ENCODE data around the gene UNC119.
A peak's percentile ranks its signal among the peaks of the same experiment; 100 is the strongest.
"Not testable (repeated sequence)": the region's sequence is repeated elsewhere in the genome, so short reads cannot be mapped to it uniquely, and the experiment has no call there.

UNC119 gene

GRCh38 chr17:28576758-28577465 is 24.5 kb upstream of the UNC119 start, which contains the start of gene ALDOC:
ALDOC (minus strand) TSS chr17:28576895; CDS start chr17:28575532, 1,363 bp downstream.
- no peaks in the 10 kb centered on the region for H4K20me1 ChIP-seq (ENCODE audit: control insufficient read depth, insufficient read depth, low read depth, low read length)
- peak within 1 kb of the TSS; percentile 72 for H3K4me3 ChIP-seq (ENCODE audit: low read length)
- peaks cover 24% of the 10 kb centered on the region for H3F3A ChIP-seq (ENCODE audit: control insufficient read depth, insufficient read depth)
- H3K4me1 ChIP-seq (ENCODE audit: control insufficient read depth, low read length), result peaks cover 28% of the 10 kb centered on the region
- peak within 1 kb of the TSS; percentile 61 for H3K27ac ChIP-seq (ENCODE audit: low read depth, low read length)
- TF ChIP-seq EZH2phosphoT487 (IDR thresholded peaks at IDR 0.05; ENCODE audit: borderline replicate concordance, low read length), result no peak
- TF ChIP-seq CTCF (IDR thresholded peaks at IDR 0.05; ENCODE audit: low read depth, low read length, poor library complexity, severe bottlenecking), result no peak
- no peaks in the 10 kb centered on the region for H3K9me2 ChIP-seq (replicated peaks; ENCODE audit: control insufficient read depth, low read length)
- peak within 1 kb of the TSS; percentile 67 for H3K4me2 ChIP-seq (ENCODE audit: low read length)
- H3K79me2 ChIP-seq (ENCODE audit: control insufficient read depth, low read length), result no peaks in the 10 kb centered on the region
- H3K27me3 ChIP-seq (ENCODE audit: control insufficient read depth, low read length), result no peaks in the 10 kb centered on the region
- no peaks in the 10 kb centered on the region for H3K9me3 ChIP-seq (ENCODE audit: control insufficient read depth, insufficient read depth, low read length)
- H3K36me3 ChIP-seq (ENCODE audit: control insufficient read depth, low read length), result peaks cover 78% of the 10 kb centered on the region

GRCh38 chr17:28576016-28576415 is 23.6 kb upstream of the UNC119 start:
- not testable (repeated sequence) for H3K9me3 ChIP-seq (ENCODE audit: control insufficient read depth, insufficient read depth, low read length); H3K27ac ChIP-seq (ENCODE audit: low read depth, low read length); H3K9me2 ChIP-seq (replicated peaks; ENCODE audit: control insufficient read depth, low read length); H4K20me1 ChIP-seq (ENCODE audit: control insufficient read depth, insufficient read depth, low read depth, low read length); H3K79me2 ChIP-seq (ENCODE audit: control insufficient read depth, low read length); H3K27me3 ChIP-seq (ENCODE audit: control insufficient read depth, low read length)
- Histone ChIP-seq H3K4me2 (ENCODE audit: low read length) (peak overlapping the region; percentile 61), H3F3A (ENCODE audit: control insufficient read depth, insufficient read depth) (peaks cover 24% of the 10 kb centered on the region), H3K4me3 (ENCODE audit: low read length) (peak overlapping the region; percentile 68), H3K36me3 (ENCODE audit: control insufficient read depth, low read length) (peaks cover 77% of the 10 kb centered on the region), H3K4me1 (ENCODE audit: control insufficient read depth, low read length) (peaks cover 30% of the 10 kb centered on the region)

GRCh38 chr17:28575126-28575795 is 22.8 kb upstream of the UNC119 start:
- Histone ChIP-seq H4K20me1 (ENCODE audit: control insufficient read depth, insufficient read depth, low read depth, low read length) (no peaks in the 10 kb centered on the region), H3K27ac (ENCODE audit: low read depth, low read length) (no peak overlapping the region), H3K36me3 (ENCODE audit: control insufficient read depth, low read length) (peaks cover 72% of the 10 kb centered on the region), H3K79me2 (ENCODE audit: control insufficient read depth, low read length) (peaks cover 9% of the 10 kb centered on the region), H3F3A (ENCODE audit: control insufficient read depth, insufficient read depth) (peaks cover 17% of the 10 kb centered on the region), H3K9me3 (ENCODE audit: control insufficient read depth, insufficient read depth, low read length) (no peaks in the 10 kb centered on the region), H3K4me1 (ENCODE audit: control insufficient read depth, low read length) (peaks cover 35% of the 10 kb centered on the region), H3K4me3 (ENCODE audit: low read length) (peak overlapping the region; percentile 68), H3K9me2 (replicated peaks; ENCODE audit: control insufficient read depth, low read length) (no peaks in the 10 kb centered on the region), H3K4me2 (ENCODE audit: low read length) (peak overlapping the region; percentile 61), H3K27me3 (ENCODE audit: control insufficient read depth, low read length) (no peaks in the 10 kb centered on the region)
- TF ChIP-seq CTCF (IDR thresholded peaks at IDR 0.05; ENCODE audit: low read depth, low read length, poor library complexity, severe bottlenecking) (peak; percentile 8), EZH2phosphoT487 (IDR thresholded peaks at IDR 0.05; ENCODE audit: borderline replicate concordance, low read length) (no peak)

- Histone ChIP-seq H4K20me1 (ENCODE audit: control insufficient read depth, insufficient read depth, low read depth, low read length) (no peaks in the 10 kb centered on the region), H3K9me2 (replicated peaks; ENCODE audit: control insufficient read depth, low read length) (no peaks in the 10 kb centered on the region), H3K4me3 (ENCODE audit: low read length) (no peak overlapping the region), H3K4me2 (ENCODE audit: low read length) (no peak overlapping the region), H3K4me1 (ENCODE audit: control insufficient read depth, low read length) (peaks cover 42% of the 10 kb centered on the region), H3K9me3 (ENCODE audit: control insufficient read depth, insufficient read depth, low read length) (no peaks in the 10 kb centered on the region), H3K79me2 (ENCODE audit: control insufficient read depth, low read length) (peaks cover 17% of the 10 kb centered on the region), H3F3A (ENCODE audit: control insufficient read depth, insufficient read depth) (peaks cover 15% of the 10 kb centered on the region), H3K27me3 (ENCODE audit: control insufficient read depth, low read length) (no peaks in the 10 kb centered on the region), H3K27ac (ENCODE audit: low read depth, low read length) (no peak overlapping the region), H3K36me3 (ENCODE audit: control insufficient read depth, low read length) (peaks cover 64% of the 10 kb centered on the region)
- TF ChIP-seq EZH2phosphoT487 (IDR thresholded peaks at IDR 0.05; ENCODE audit: borderline replicate concordance, low read length) (no peak), CTCF (IDR thresholded peaks at IDR 0.05; ENCODE audit: low read depth, low read length, poor library complexity, severe bottlenecking) (no peak)
Measured at GRCh38 chr17:28574526-28574925, 22.1 kb upstream of the UNC119 start.
